ENCODE data around the gene TOP1.

Gene TOP1

GRCh38 chr20:41006936-41007474 is 21.6 kb upstream of the TOP1 start:
- H3K36me3 ChIP-seq (ENCODE audit: control insufficient read depth, low read length): no peaks in the 10 kb centered on the region
- H3K27ac ChIP-seq (ENCODE audit: low read depth, low read length): no peak overlapping the region
- H3K27me3 ChIP-seq (ENCODE audit: control insufficient read depth, low read length): no peaks in the 10 kb centered on the region
- no peaks in the 10 kb centered on the region for H3K9me2 ChIP-seq (replicated peaks; ENCODE audit: control insufficient read depth, low read length)
- no peaks in the 10 kb centered on the region for H3K79me2 ChIP-seq (ENCODE audit: control insufficient read depth, low read length)
- H3F3A ChIP-seq (ENCODE audit: control insufficient read depth, insufficient read depth): peaks cover 26% of the 10 kb centered on the region
- peaks cover 14% of the 10 kb centered on the region; the same call in 1 of the 2 replicates for H3K9me3 ChIP-seq (ENCODE audit: control insufficient read depth, insufficient read depth, low read length)
- H3K4me1 ChIP-seq (ENCODE audit: control insufficient read depth, low read length): peaks cover 94% of the 10 kb centered on the region
- H3K4me3 ChIP-seq (ENCODE audit: low read length): no peak overlapping the region
- no peaks in the 10 kb centered on the region for H4K20me1 ChIP-seq (ENCODE audit: control insufficient read depth, insufficient read depth, low read depth, low read length)
- no peak for TF ChIP-seq CTCF (IDR thresholded peaks at IDR 0.05; ENCODE audit: low read depth, low read length, poor library complexity, severe bottlenecking)
- no peak overlapping the region for H3K4me2 ChIP-seq (ENCODE audit: low read length)

- H3K4me3 ChIP-seq (ENCODE audit: low read length): peak overlapping the region; percentile 37; the same call in 1 of the 2 replicates
- peaks cover 96% of the 10 kb centered on the region for H3K4me1 ChIP-seq (ENCODE audit: control insufficient read depth, low read length)
- H3K27ac ChIP-seq (ENCODE audit: low read depth, low read length): peak overlapping the region; percentile 68
Measured at GRCh38 chr20:41007481-41007880, 21.1 kb upstream of the TOP1 start.

GRCh38 chr20:41009946-41010345 is 18.7 kb upstream of the TOP1 start:
- peaks cover 35% of the 10 kb centered on the region for H3F3A ChIP-seq (ENCODE audit: control insufficient read depth, insufficient read depth)
- TF ChIP-seq CTCF (IDR thresholded peaks at IDR 0.05; ENCODE audit: low read depth, low read length, poor library complexity, severe bottlenecking): no peak
- no peak for TF ChIP-seq EZH2phosphoT487 (IDR thresholded peaks at IDR 0.05; ENCODE audit: borderline replicate concordance, low read length)
- peak overlapping the region; percentile 93 for H3K27ac ChIP-seq (ENCODE audit: low read depth, low read length)
- H3K4me1 ChIP-seq (ENCODE audit: control insufficient read depth, low read length): peaks cover 94% of the 10 kb centered on the region
- peaks cover 14% of the 10 kb centered on the region; the same call in 1 of the 2 replicates for H3K9me3 ChIP-seq (ENCODE audit: control insufficient read depth, insufficient read depth, low read length)
- H4K20me1 ChIP-seq (ENCODE audit: control insufficient read depth, insufficient read depth, low read depth, low read length): no peaks in the 10 kb centered on the region
- peak overlapping the region; percentile 82 for H3K4me2 ChIP-seq (ENCODE audit: low read length)
- H3K36me3 ChIP-seq (ENCODE audit: control insufficient read depth, low read length): peaks cover 7% of the 10 kb centered on the region
- no peaks in the 10 kb centered on the region for H3K9me2 ChIP-seq (replicated peaks; ENCODE audit: control insufficient read depth, low read length)
- no peak overlapping the region for H3K4me3 ChIP-seq (ENCODE audit: low read length)
- no peaks in the 10 kb centered on the region; the same call in 1 of the 2 replicates for H3K79me2 ChIP-seq (ENCODE audit: control insufficient read depth, low read length)
- no peaks in the 10 kb centered on the region for H3K27me3 ChIP-seq (ENCODE audit: control insufficient read depth, low read length)

More at GRCh38 chr20:41007481-41007880, 21.1 kb upstream of the TOP1 start:
- Histone ChIP-seq H3K9me2 (replicated peaks; ENCODE audit: control insufficient read depth, low read length) (no peaks in the 10 kb centered on the region), H3K36me3 (ENCODE audit: control insufficient read depth, low read length) (peaks cover 2% of the 10 kb centered on the region), H3K4me2 (ENCODE audit: low read length) (peak overlapping the region; percentile 63), H4K20me1 (ENCODE audit: control insufficient read depth, insufficient read depth, low read depth, low read length) (no peaks in the 10 kb centered on the region), H3F3A (ENCODE audit: control insufficient read depth, insufficient read depth) (peaks cover 31% of the 10 kb centered on the region), H3K79me2 (ENCODE audit: control insufficient read depth, low read length) (no peaks in the 10 kb centered on the region), H3K27me3 (ENCODE audit: control insufficient read depth, low read length) (no peaks in the 10 kb centered on the region), H3K9me3 (ENCODE audit: control insufficient read depth, insufficient read depth, low read length) (peaks cover 14% of the 10 kb centered on the region; the same call in 1 of the 2 replicates)
- TF ChIP-seq CTCF (IDR thresholded peaks at IDR 0.05; ENCODE audit: low read depth, low read length, poor library complexity, severe bottlenecking) (no peak), EZH2phosphoT487 (IDR thresholded peaks at IDR 0.05; ENCODE audit: borderline replicate concordance, low read length) (no peak)
